NCI-H1092 treated with DMSO at 0.1 percent for 48 hours (cell line): Measurements from ENCODE around the gene UGT1A7.

ENCODE experiments used
- DNase-seq: peaks from one replicate; lab custom pipeline; 2025; lab: John Stamatoyannopoulos, UW

The UGT1A7 gene

DNA sequence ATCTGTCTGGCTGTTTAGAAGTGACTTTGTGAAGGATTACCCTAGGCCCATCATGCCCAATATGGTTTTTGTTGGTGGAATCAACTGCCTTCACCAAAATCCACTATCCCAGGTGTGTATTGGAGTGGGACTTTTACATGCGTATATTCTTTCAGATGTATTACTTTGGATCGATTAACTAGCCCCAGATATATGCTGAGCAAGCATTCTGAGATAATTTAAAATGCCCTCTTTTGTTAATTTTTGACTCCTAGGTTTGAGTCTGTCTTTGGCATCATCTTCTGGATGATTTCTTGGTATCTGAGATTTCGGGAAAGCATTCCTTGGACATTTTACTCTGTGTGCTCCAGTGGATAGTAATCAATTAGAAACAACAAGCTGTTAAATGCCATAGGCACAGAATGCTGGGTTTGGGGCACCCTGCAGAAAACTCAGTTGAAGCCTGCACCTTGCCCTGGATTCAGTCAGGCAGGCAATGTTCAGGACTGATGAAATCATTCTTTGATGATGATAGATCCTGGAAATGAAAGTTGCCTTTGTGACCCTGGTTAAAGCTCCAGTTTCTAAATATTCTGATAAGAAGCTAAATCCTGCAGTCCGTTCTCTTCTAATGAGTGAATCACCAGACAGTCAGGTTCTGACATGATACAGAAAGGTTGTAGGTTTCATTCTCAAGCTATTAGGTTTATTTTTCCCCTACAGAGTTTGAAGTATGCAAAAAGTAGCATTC lies 79.5 kb downstream of the UGT1A7 start:
- no peak for DNase-seq

DNA sequence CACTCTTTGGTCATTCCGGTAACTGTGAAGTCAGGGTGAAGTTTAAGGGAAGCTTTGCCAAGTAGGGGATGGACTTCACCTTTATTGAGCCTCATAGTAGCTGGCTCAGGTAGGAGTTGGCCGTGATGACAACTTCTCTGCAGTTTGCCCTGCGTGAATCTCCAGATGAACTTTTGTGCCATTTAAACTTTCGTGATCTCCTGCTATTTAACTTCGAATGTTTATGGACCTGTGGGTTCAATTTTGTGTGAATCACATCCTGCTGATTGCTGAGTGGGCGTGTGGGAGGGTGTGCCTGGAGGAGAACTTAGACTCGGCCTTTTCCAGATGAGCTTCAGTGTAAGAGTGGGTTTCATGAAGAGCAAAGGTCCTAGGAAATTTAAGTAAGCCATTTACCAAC lies 82.6 kb downstream of the UGT1A7 start:
- DNase-seq: no peak

DNA sequence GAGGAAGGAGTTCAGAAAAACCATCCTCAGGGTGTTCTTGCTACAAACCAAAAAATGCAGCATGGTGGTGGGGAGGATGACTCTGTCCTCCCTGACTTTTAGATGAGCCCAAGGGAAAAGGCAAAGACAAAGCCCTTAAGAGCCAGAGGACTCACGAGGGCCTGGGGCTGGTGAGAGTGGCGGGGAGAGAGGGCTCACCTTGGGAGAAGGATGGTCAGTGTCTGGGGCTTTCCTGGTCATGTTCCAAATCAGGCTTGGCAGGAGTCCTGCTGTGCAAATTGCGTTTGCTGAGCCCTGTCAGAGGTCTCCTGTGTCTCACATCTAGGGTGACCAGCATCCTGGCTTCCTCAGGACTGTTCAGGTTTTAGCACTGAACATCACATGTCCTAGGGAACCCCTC lies 83.1 kb downstream of the UGT1A7 start:
- no peak for DNase-seq

DNA sequence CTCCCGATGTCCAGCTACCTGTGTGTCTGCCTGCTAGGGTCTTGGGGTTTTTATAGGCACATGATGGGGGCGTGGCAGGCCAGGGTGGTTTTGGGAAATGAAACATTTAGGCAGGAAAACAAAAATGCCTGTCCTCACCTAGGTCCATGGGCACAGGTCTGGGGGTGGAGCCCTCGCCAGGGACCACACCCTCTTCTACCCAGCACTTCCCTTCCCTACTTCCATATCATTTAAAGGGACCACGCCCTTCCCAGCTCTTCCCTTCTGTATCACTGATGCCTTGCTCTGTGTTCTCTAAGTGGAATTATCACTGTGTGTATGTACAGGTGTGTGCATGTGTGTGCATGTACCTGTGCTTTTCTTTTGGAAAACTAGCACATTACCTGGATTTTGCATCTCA lies 84.7 kb downstream of the UGT1A7 start:
- no peak for DNase-seq

DNA sequence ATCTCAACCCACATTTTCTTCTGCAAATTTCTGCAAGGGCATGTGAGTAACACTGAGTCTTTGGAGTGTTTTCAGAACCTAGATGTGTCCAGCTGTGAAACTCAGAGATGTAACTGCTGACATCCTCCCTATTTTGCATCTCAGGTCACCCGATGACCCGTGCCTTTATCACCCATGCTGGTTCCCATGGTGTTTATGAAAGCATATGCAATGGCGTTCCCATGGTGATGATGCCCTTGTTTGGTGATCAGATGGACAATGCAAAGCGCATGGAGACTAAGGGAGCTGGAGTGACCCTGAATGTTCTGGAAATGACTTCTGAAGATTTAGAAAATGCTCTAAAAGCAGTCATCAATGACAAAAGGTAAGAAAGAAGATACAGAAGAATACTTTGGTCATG lies 86.4 kb downstream of the UGT1A7 start:
- DNase-seq: no peak

DNA sequence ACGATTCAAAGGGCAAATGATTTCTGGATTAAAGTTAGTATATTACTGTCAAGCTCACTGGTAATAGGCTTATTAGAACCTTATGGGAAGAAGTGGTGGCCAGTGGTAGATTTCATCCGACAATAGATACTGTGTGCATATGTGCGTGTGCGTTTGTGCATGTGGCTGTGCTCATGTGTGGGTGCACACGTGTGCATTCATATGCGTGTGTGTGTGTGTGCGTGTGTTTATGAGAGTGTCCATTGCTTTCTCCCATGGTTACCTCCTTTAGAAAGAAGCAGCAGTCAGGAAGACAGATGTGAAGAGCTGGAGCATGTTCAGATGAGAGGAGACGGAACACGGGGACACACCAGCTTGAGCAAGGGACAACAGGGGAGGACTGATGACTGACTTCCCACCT lies 87.6 kb downstream of the UGT1A7 start:
- no peak for DNase-seq

DNA sequence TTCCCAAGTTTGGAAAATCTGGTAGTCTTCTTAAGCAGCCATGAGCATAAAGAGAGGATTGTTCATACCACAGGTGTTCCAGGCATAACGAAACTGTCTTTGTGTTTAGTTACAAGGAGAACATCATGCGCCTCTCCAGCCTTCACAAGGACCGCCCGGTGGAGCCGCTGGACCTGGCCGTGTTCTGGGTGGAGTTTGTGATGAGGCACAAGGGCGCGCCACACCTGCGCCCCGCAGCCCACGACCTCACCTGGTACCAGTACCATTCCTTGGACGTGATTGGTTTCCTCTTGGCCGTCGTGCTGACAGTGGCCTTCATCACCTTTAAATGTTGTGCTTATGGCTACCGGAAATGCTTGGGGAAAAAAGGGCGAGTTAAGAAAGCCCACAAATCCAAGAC lies 90.5 kb downstream of the UGT1A7 start:
- DNase-seq: no peak

DNA sequence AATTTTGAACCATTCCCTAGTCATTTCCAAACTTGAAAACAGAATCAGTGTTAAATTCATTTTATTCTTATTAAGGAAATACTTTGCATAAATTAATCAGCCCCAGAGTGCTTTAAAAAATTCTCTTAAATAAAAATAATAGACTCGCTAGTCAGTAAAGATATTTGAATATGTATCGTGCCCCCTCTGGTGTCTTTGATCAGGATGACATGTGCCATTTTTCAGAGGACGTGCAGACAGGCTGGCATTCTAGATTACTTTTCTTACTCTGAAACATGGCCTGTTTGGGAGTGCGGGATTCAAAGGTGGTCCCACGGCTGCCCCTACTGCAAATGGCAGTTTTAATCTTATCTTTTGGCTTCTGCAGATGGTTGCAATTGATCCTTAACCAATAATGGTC lies 90.9 kb downstream of the UGT1A7 start:
- DNase-seq: no peak

DNA sequence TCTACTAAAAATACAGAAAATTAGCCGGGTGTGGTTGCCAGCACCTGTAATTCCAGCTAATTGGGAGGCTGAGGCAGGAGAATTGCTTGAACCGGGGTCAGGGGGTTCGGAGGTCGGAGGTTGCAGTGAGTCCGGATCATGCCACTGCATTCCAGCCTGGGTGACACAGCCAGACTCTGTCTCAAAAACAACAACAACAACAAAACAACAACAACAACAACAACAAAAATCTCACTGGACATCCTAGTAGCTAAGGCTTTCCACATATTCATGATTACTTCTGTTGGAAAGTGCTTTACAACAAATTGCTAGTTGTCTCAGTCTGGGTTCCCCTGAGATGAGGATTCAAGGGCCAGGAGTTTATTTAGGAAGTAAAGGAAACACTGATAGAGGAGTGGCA lies 92.2 kb downstream of the UGT1A7 start:
- no peak for DNase-seq

DNA sequence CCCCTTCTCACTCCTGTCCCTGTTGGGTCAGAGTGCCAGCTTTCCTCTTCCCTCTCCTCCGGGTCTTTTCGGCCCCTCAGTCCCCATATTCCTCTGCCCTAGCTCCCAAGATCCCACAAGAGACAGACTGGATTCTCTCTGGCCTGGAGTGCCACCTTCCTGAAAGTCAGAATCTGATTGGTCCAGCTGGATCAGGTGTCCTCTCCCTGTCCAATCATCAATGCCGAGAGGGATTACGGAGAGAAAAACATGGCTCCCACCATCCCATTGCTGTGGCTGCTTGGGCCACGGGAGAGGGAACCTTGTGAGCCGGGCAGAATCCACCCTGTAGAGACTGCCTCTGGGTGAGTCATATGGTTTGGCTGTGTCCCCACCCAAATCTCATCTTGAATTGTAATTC lies 93.7 kb downstream of the UGT1A7 start:
- DNase-seq: no peak

DNA sequence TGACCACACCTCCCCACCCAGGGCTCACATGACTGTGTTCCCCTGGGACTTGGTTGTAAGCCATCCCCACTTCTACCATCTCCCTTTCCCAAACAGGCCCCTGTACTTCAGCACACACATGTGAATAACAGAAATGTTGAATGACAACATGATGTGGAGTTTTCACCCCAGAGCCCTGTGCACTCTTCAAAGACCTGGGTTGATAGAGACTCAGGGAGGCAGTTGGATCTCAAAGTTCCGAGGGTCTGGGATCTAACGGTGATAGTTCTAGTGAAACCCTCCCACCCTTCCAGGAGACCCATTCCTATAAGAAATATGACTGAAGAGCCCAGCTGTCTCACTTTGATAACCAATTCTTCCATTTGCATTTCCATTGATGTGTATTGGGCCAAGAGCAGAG lies 96.3 kb downstream of the UGT1A7 start, which contains the start of gene MROH2A:
MROH2A (plus strand) TSS at position 301 of the 400 bp plus-strand sequence. CDS start 1,029 bp downstream, outside the sequence.
- no peak for DNase-seq

DNA sequence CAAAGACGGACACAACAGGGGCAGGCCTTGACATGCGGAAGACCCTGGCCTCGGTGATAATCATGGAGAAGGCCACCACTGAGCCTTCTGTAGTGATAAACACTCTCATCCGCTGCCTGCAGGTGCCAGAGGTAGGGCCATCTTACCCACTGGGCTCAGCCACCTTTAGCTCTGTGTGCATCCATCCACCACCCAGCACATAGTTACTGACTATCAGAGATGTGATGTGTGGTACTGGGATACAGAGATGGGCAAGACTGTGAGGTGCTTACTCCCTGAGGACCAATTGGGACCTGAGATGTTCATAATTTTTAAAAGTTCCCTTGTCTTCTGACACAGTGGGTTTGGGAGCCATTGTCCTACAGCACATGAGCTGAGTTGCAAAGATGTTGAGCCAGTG lies 98.0 kb downstream of the UGT1A7 start:
- DNase-seq: no peak

DNA sequence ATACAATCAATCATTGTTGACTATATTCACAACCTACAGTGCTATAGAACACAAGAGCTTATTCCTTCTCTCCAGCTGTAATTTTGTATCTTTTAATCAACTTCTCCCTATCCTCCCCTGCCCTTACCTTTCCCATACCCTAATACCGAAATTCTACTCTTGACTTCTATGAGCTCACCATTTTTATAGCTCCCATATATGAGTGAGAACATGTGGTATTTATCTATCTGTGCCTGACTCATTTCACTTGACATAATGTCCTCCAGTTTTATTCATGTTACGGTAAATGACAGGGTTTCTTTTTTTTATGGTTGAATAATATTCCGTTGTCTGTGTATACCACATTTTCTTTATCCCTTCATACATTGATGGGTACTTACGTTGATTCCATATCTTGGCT lies 99.1 kb downstream of the UGT1A7 start:
- DNase-seq: no peak

DNA sequence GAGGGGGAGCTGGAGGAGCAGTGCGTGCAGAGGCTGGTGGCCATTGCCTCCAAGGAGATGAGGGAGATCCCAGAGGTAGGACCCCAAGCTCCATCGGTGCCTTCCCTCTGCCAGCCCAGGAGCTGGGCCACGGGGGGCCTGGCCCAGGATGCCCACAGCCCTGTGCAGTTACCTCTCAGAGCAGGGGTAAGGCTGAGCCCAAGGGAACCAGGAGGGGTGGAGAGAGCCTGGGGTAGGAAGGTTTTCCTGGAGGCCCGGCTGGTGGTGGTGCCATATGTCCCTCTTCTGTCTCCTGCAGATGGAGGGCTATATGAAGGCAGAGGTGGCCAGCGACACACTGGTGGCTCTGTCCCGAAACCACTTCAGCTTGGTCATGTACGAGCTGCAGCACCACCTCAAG lies 107.9 kb downstream of the UGT1A7 start:
- DNase-seq: no peak

DNA sequence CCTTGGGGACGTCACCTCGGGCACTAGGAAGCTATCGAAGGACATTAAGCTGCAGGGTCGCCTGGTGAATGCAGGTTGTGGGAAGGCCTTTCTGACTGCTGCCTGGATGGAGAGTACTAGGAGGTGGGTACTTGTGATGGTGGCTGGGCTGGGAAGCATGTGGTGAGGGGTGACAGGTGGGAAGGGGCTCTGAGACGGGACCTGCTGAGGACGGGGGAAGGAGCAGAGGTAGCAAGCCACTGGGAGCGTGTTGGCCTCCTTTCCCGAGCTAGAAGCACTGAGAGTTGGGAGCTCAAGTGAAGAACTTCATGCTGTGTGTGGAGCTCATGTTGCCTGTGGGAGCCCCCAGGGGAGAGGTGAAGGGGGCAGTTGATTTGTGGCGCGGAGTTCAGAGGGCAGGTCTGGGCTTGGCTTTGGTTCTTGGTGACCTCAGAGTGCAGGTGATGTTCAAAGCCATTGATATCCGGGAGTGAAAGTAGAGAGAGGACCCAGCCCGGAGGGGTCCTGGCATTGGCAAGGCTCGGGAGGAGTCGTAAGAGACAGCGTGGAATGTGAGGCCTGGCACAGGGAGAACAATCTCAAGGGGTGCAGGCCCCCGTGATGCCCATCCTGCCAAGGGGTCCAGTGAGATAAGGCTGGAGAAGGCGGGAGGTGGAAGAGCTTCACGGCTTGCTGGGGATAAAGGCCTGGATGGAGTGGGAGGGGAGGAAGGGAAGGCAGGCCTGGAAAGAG lies 109.6 kb downstream of the UGT1A7 start:
- DNase-seq: no peak

DNA sequence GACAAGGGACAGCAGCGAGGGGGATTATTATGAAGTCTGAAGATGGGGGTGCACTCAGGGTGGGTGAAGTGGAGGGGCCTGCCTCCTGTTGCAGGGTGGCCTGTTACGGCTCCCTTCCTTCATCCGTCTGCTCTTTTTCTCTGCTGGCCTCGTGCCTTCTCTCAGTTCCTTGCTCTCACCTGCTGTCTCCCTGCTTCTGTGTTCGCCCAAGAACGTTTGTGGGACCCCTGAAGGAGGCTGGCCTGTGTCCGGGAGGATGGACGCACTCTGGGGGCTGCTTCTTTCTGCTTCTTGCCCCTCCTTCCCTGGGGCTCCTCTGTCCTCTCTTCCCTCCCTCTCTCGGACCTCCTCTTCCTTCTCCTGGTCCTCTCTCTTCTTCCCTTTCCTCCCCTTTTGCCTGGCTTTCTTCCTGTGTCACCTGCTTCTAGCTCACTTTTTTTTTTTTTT lies 110.2 kb downstream of the UGT1A7 start:
- DNase-seq: no peak

DNA sequence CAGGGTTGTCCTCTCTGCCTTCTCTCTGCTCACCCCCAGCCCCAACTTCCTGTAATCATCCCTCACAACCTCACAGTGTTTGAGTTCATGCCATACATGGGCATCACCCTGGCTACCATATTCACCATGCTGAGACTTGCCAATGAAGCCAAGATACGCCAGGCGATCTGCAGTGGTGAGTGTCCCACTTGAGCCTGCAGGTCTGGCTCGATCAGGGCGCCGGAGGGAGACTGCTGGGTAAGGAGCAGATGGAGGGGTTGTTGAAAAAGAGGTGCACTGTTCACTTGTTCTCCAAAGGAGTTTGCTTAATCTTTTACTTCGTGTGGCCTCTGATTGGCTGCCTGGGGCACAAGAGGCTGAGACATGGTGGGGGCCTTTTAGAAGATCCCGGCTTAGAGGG lies 111.0 kb downstream of the UGT1A7 start:
- no peak for DNase-seq

DNA sequence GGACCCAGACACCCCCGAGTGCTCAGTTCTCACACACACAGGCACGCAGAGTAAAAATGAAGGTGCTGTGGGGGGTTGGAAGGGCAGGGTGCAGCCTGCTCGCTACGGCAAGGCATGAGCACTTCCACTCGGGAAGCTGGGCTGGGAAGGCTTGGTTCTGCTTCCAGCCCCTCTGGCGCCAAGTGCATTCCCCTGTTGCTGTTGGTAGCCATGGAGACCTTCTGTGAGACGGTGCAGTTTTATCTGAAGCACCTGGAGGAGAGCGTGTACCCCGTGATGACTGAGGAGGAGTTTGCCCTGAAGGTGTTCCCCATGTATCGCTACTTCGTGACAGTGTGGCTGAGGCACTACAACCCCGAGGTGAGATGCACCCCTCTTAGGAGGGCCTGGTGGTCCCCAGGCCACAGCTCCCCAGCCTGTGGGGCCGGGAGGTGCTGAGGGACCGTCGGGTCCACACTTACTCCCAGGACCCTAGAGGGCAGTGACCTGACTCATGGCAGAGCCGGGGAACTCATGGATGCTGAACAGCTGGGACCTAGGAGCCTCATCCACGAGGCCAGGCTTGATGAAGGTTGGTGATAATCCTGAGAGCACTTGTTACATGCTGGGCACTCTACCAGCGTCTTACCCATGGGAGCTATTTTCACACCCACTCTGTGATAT lies 111.9 kb downstream of the UGT1A7 start:
- DNase-seq: no peak

DNA sequence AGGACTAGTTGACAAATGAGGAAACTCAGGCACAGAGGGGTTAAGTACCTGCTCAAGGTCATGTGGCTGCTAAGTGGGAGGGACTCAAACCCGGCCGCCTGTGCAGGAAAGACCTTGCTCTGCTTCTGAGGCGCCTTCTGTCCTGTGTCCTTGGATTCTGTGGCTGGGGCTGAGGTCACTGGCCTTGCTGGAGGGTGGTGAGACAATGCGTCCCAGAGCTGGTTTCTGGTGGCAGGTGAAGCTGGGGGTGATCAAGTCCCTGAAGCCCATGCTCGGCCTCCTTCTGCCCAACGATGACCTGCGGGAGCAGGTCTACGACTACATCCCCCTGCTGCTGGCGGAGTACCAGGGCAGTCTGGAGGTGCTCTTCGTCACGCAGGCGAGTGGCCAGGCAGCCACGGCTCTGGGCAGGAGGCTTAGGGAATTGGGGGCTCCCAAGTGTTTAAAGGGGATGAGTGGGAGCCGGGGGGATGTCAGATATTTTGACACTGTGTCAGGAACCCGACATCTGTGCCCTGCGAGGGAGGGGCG lies 112.5 kb downstream of the UGT1A7 start:
- DNase-seq: no peak

DNA sequence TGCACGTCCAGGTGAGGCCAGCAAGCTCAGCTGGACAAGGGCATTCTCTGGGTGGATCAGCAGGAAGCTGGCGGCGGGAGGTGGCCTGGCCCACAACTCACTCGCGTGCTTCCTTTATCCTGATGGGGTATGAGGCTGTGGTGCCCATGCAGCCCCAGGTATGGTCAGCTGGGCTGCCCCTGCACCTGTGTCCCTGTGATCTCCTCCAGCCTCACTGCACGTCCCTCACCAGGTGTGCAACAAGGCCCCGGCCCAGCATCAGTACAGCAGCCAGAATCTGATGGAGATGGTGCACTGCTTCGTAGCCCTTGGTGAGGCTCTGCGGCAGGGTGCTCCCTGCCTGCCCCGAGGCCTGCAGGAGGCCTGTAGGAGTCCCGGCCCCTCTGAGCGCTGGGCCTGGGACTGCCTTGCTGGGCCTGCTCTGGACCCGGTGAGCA lies 114.1 kb downstream of the UGT1A7 start:
- no peak for DNase-seq

DNA sequence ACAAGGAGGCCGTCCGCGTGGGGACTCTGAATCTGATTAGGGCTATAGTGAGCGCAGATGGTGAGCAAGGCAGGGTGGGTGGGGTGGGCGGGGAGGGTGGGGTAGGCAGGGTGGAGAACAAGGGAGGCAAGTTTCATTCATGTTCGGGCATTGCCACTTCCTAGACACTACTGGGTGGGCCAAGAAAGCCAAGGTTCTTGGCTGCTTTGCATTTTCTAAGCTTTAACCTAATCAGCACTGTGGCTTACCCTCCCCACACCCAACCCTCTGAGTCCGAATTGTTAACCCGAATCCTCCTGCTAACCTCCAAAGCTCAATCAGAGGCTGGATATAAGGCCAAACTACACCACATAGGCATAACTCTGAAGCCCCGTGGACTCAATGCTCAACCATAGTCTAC lies 114.6 kb downstream of the UGT1A7 start:
- no peak for DNase-seq

DNA sequence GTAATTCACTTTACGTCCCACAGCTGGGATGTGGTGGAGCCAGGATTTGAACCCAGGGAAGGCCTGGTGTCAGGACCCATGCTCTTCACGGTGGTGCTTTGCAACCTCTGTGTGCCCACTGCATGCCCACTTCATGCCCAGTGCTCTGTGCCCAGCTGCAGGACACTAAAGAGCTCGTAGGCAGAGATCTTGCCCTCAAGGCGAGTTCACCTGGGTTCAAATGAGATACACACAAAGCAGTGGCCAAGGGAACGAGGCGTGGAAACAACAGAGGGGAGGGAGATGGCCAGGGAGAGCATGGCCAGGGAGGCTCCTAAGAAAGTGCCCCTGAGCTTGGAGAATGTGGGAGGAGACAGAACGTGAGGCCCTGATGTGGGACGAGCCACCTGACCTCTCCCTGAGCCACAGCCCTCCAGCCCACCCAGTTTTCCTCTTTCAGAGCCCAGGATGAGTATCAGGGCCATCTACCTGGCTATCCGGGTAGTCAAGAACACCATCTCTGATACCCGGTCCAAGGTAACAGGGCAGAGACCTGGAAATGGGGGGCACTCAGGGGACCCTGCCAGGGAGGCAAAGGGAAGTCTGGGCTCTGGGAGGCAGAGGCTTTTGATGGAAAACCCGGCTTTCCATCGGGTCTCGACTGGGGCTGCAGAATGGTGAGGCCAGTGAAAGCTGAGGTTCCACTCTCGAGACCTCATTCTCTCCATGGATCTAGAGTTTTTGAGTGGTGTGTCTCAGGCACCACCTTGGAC lies 116.8 kb downstream of the UGT1A7 start:
- no peak for DNase-seq
